GM23338 (cell line): Measurements from ENCODE around the gene IL26.

Experiments used
- CREB1 ChIP-seq: fragments of 250-450 bp; sonication (Bioruptor Pico); IDR thresholded peaks from 2 replicates; pipeline ENCODE4 v1.5.0; 2020; ENCODE audit warnings: low read depth, mild to moderate bottlenecking, moderate library complexity
- CTCF ChIP-seq, 2 experiments: fragments of 200-600 bp in 1 of 2; sonication (generic) in 1 of 2; conservative IDR thresholded peaks; 2 replicates each; pipeline versions ENCODE4 v1.5.1 to v1.6.1; 2016 to 2017; ENCODE audit warnings: antibody characterized with exemption in 2 of 2, low read depth in 2 of 2, mild to moderate bottlenecking in 2 of 2, moderate library complexity in 1 of 2
- ETS1 ChIP-seq: IDR thresholded peaks from 2 replicates; pipeline ENCODE4 v1.6.1; 2016; ENCODE audit warnings: antibody characterized with exemption
- EZH2 ChIP-seq: fragments of 200-600 bp; sonication (generic); IDR thresholded peaks from one replicate; pipeline ENCODE4 v1.8.0; 2017; ENCODE audit warnings: antibody characterized with exemption, mild to moderate bottlenecking, low read depth; ENCODE audit not compliant: unreplicated experiment
- EZH2phosphoT487 ChIP-seq: fragments of 200-600 bp; sonication (generic); IDR thresholded peaks from one replicate; pipeline ENCODE4 v1.8.1; 2018; ENCODE audit warnings: antibody characterized with exemption; ENCODE audit not compliant: unreplicated experiment
- JUNB ChIP-seq: IDR thresholded peaks from one replicate; pipeline ENCODE4 v1.6.1; 2016; ENCODE audit warnings: antibody characterized with exemption; ENCODE audit not compliant: unreplicated experiment
- NANOG ChIP-seq: IDR thresholded peaks from 2 replicates; pipeline ENCODE4 v1.6.1; 2016; ENCODE audit warnings: antibody characterized with exemption, borderline replicate concordance
- POLR2AphosphoS5 ChIP-seq: IDR thresholded peaks from 2 replicates; pipeline ENCODE4 v1.6.1; 2016; ENCODE audit warnings: antibody characterized with exemption, low read depth
- REST ChIP-seq: IDR thresholded peaks from one replicate; pipeline ENCODE4 v1.6.1; 2018; ENCODE audit warnings: antibody characterized with exemption; ENCODE audit not compliant: unreplicated experiment
- STAT1 ChIP-seq: IDR thresholded peaks from one replicate; pipeline ENCODE4 v1.6.1; 2016; ENCODE audit warnings: antibody characterized with exemption; ENCODE audit not compliant: unreplicated experiment
- ZNF114 ChIP-seq: fragments of 250-450 bp; sonication (Bioruptor Pico); IDR thresholded peaks from 2 replicates; pipeline ENCODE4 v1.5.0; 2020; ENCODE audit warnings: mild to moderate bottlenecking, moderate library complexity
- ZNF331 ChIP-seq: fragments of 250-450 bp; sonication (Bioruptor Pico); IDR thresholded peaks from 2 replicates; pipeline ENCODE4 v1.5.0; 2020; ENCODE audit warnings: low read depth, mild to moderate bottlenecking, moderate library complexity

- TF ChIP-seq CTCF (conservative IDR thresholded peaks at IDR 0.05; ENCODE audit: low read depth in 2 of 2) (no peak), NANOG (no peak), REST (no peak), EZH2phosphoT487 (no peak), POLR2AphosphoS5 (no peak), STAT1 (no peak), ZNF331 (no peak), EZH2 (no peak), CREB1 (CRISPR knock-in tag) (no peak), ETS1 (no peak), JUNB (no peak), ZNF114 (no peak)
These were observed 10.9 kb upstream of the IL26 start for GRCh38 chr12:68236421-68237059.
